ENCODE results near the gene PKNOX2.

Gene PKNOX2

GRCh38 chr11:125463590-125464269, 299.2 kb downstream of the PKNOX2 start:
- no peak for DNase-seq (ENCODE audit: low read depth in 2 of 2, low spot score in 1 of 2)

- DNase-seq (ENCODE audit: low read depth in 2 of 2, low spot score in 1 of 2) = no peak
These were observed 299.7 kb downstream of the PKNOX2 start for GRCh38 chr11:125464270-125464662.

- no peak for DNase-seq (ENCODE audit: low read depth in 2 of 2, low spot score in 1 of 2)
These were observed 300.1 kb downstream of the PKNOX2 start for GRCh38 chr11:125464666-125465065.

GRCh38 chr11:125465255-125465654, 300.7 kb downstream of the PKNOX2 start:
- no peak for DNase-seq (ENCODE audit: low read depth in 2 of 2, low spot score in 1 of 2)

GRCh38 chr11:125465701-125466100, 301.1 kb downstream of the PKNOX2 start:
- DNase-seq (ENCODE audit: low read depth in 2 of 2, low spot score in 1 of 2) = no peak

GRCh38 chr11:125468025-125468424, 303.5 kb downstream of the PKNOX2 start:
- no peak for DNase-seq (ENCODE audit: low read depth in 2 of 2, low spot score in 1 of 2)

GRCh38 chr11:125468852-125469251, 304.3 kb downstream of the PKNOX2 start:
- no peak for DNase-seq (ENCODE audit: low read depth in 2 of 2, low spot score in 1 of 2)

GRCh38 chr11:125470355-125470754, 305.8 kb downstream of the PKNOX2 start:
- DNase-seq (ENCODE audit: low read depth in 2 of 2, low spot score in 1 of 2) = no peak

GRCh38 chr11:125476721-125477120, 312.2 kb downstream of the PKNOX2 start:
- DNase-seq (ENCODE audit: low read depth in 2 of 2, low spot score in 1 of 2) = no peak

- no peak for DNase-seq (ENCODE audit: low read depth in 2 of 2, low spot score in 1 of 2)
These were observed 314.6 kb downstream of the PKNOX2 start for GRCh38 chr11:125479137-125479536.

- no peak for DNase-seq (ENCODE audit: low read depth in 2 of 2, low spot score in 1 of 2)
These were observed 317.0 kb downstream of the PKNOX2 start for GRCh38 chr11:125481531-125481930.

Measured in stimulated activated CD8-positive, alpha-beta memory T cell treated with anti-CD3 and anti-CD28 coated beads, Interleukin-4, amount 100 ng/mL, for 4 hours (primary cell).